K562 (cell line): ENCODE results near the gene CEP170. TPM values are rescaled to one million over a fixed set of nuclear protein-coding genes. Genes with fewer than 3 reads are reported as not detected.
"Not testable (repeated sequence)": the region's sequence is repeated elsewhere in the genome, so short reads cannot be mapped to it uniquely, and the experiment has no call there.

Experiments
- ATAC-seq: fragments of 200-7000 bp; cut with Tn5 transposase; 3 replicates; pipeline ENCODE4 v1.9.1; 2020; ENCODE audit warnings: moderate library complexity
- BruUV-seq: library from RNA; stranded (reverse); fragments of 400-500 nt; replicated peaks from 2 replicates; lab custom pipeline; 2021; lab: Mats Ljungman, UMichigan
- CTCF ChIA-PET: fragments of 300-600 bp; formaldehyde crosslinking; extraction: SDS; loops from one replicate; lab custom pipeline; 2021; ENCODE audit warnings: low intra/inter-chr PET ratio; lab: Yijun Ruan, JAX
- POLR2A ChIA-PET: fragments of 300-600, 350-650 bp; sonication (Branson Sonifier 250); formaldehyde crosslinking; extraction: SDS; loops from one replicate; lab custom pipeline; 2021; ENCODE audit warnings: antibody characterized with exemption, inconsistent platforms; lab: Yijun Ruan, JAX
- DNase-seq, 4 experiments: peaks; one replicate each; pipeline versions ENCODE4 v3.0.0 to v3.0.0-alpha.2; 2011 to 2018; ENCODE audit warnings: low spot score in 3 of 4, mixed read lengths in 3 of 4; ENCODE audit errors: extremely low read depth in 1 of 4
- FAIRE-seq: peaks from 2 replicates; lab custom pipeline; 2011; peaks lifted over from hg19 to GRCh38; lab: Jason Lieb, UNC
- H2AFZ ChIP-seq: 2 replicates; pipeline ENCODE4 v1.6.0; 2011; ENCODE audit warnings: low read depth, low read length, control low read depth, inconsistent platforms
- H3K27ac ChIP-seq: fragments of 200-600 bp; 3 replicates; pipeline ENCODE4 v1.8.0; 2011; ENCODE audit warnings: low read depth, mild to moderate bottlenecking, control low read depth, inconsistent platforms, low read length, moderate library complexity, mixed read lengths; ENCODE audit errors: extremely low read depth
- H3K27me3 ChIP-seq, 2 experiments: fragments of 300-600 bp in 1 of 2; 2 replicates in 1 of 2; 3 replicates in 1 of 2; pipeline versions ENCODE4 v1.6.0 to v1.8.0; 2011; ENCODE audit warnings: inconsistent platforms in 2 of 2, low read length in 2 of 2, mild to moderate bottlenecking in 1 of 2, mixed read lengths in 1 of 2, moderate library complexity in 1 of 2; ENCODE audit not compliant: control insufficient read depth in 2 of 2, insufficient read depth in 2 of 2
- H3K36me3 ChIP-seq: fragments of 300-600 bp; 3 replicates; pipeline ENCODE4 v1.8.0; 2011; ENCODE audit warnings: mild to moderate bottlenecking, low read length, inconsistent platforms; ENCODE audit not compliant: control insufficient read depth, insufficient read depth
- H3K4me1 ChIP-seq, 2 experiments: fragments of 200-600 bp in 1 of 2; replicated peaks in 1 of 2; 2 replicates in 1 of 2; 3 replicates in 1 of 2; pipeline versions ENCODE4 v1.5.1 to v1.8.0; 2011; ENCODE audit warnings: inconsistent platforms in 2 of 2, low read length in 2 of 2, mild to moderate bottlenecking in 1 of 2, mixed read lengths in 1 of 2, moderate library complexity in 1 of 2; ENCODE audit not compliant: control insufficient read depth in 2 of 2, insufficient read depth in 2 of 2
- H3K4me2 ChIP-seq: 2 replicates; pipeline ENCODE4 v1.6.1; 2011; ENCODE audit warnings: low read length, control low read depth, inconsistent platforms, mixed read lengths; ENCODE audit not compliant: insufficient read depth
- H3K4me3 ChIP-seq: fragments of 200-600 bp; sonication (generic), shearing (Covaris generic); 2 replicates; pipeline ENCODE4 v1.5.1; 2016; ENCODE audit warnings: control low read depth, inconsistent platforms
- H3K79me2 ChIP-seq: fragments of 200-600 bp; 3 replicates; pipeline ENCODE4 v1.8.0; 2011; ENCODE audit warnings: low read length, inconsistent platforms; ENCODE audit not compliant: control insufficient read depth, insufficient read depth
- H3K9ac ChIP-seq, 2 experiments: 2 replicates each; pipeline versions ENCODE4 v1.6.0 to v1.6.1; 2011; ENCODE audit warnings: low read depth in 2 of 2, low read length in 2 of 2, control low read depth in 1 of 2, inconsistent platforms in 1 of 2, mild to moderate bottlenecking in 1 of 2, mixed read lengths in 1 of 2; ENCODE audit not compliant: insufficient read depth in 1 of 2
- H3K9me1 ChIP-seq: one replicate; pipeline ENCODE4 v1.6.0; 2011; ENCODE audit warnings: inconsistent platforms, mild to moderate bottlenecking, low read length, moderate library complexity; ENCODE audit not compliant: control insufficient read depth, insufficient read depth
- H3K9me3 ChIP-seq: replicated peaks from 2 replicates; pipeline ENCODE4 v1.5.1; 2011; ENCODE audit warnings: low read depth, low read length, inconsistent platforms; ENCODE audit not compliant: control insufficient read depth, insufficient read depth
- H4K20me1 ChIP-seq: replicated peaks from 2 replicates; pipeline ENCODE4 v1.6.1; 2011; ENCODE audit warnings: low read length, inconsistent platforms, mixed read lengths; ENCODE audit not compliant: control insufficient read depth, insufficient read depth
- ZNF121 ChIP-seq: sonication (generic); formaldehyde crosslinking; conservative IDR thresholded peaks from 2 replicates; pipeline ENCODE4 v1.8.0; 2022; ENCODE audit warnings: missing genetic modification reagents
- WGBS: fragments of 100-300 bp; shearing (Covaris generic); methylation state at CpG from one replicate; pipeline ENCODE4 v1.1.6; 2016; ENCODE audit warnings: low coverage, mixed read lengths; ENCODE audit not compliant: insufficient coverage; ENCODE audit errors: missing lambda C conversion rate; 5-methylcytosine and 5-hydroxymethylcytosine counted together
- in situ Hi-C: fragments of 300-500 bp; cut with MboI; formaldehyde crosslinking; loops from 4 replicates; pipeline ENCODE4 v1.15.0; 2018; ENCODE audit warnings: inconsistent platforms, mixed read lengths
- intact Hi-C: fragments of 100-400 bp; cut with micrococcal nuclease; formaldehyde crosslinking; loops from 2 replicates; pipeline ENCODE4 v1.14.2; 2022
- polyA plus RNA-seq, 8 experiments: library from polyadenylated mRNA; depleted of rRNA in 4 of 8; stranded (reverse) in 5 of 8; unstranded in 3 of 8; fragments of >200 nt; fragmentation: Nextera tagmentation in 2 of 8; fragmentation: Illumina TruSeq in 1 of 8; extraction: Ambion mirVana in 2 of 8; extraction: Trizol in 1 of 8; gene quantifications; 2 replicates each; pipeline versions ENCODE4 v1.2.1 to v1.2.3, GENCODE V29; 2011 to 2014; ENCODE audit warnings: inconsistent platforms in 1 of 8, missing spikeins in 1 of 8
- total RNA-seq, 7 experiments: library from RNA; depleted of rRNA in 6 of 7; stranded (reverse); fragments of >200 nt in 6 of 7; fragmentation: Illumina TruSeq in 2 of 7; extraction: Trizol in 2 of 7; gene quantifications; 2 replicates each; pipeline versions ENCODE4 v1.2.1 to v1.2.3, GENCODE V29; 2011 to 2021; ENCODE audit warnings: low replicate concordance in 1 of 7

Gene CEP170
- total and polyA plus RNA-seq, 9 of the 15 experiments (the other 6 are each of a cell fraction or from before 2014, with no cell fraction given): 22.6 to 110 (median 68.5) TPM

- in situ Hi-C loops, H3K4me3 ChIP-seq, H3K4me2 ChIP-seq, H3K27me3 ChIP-seq, H3K79me2 ChIP-seq, POLR2A ChIA-PET, H3K9me1 ChIP-seq, CTCF ChIA-PET, ATAC-seq, intact Hi-C loops, H3K9me3 ChIP-seq, H3K4me1 ChIP-seq, H2AFZ ChIP-seq, DNase-seq, H3K36me3 ChIP-seq, BruUV-seq, H4K20me1 ChIP-seq, FAIRE-seq, H3K9ac ChIP-seq, H3K27ac ChIP-seq: not testable (repeated sequence)
- WGBS: 15% methylated on average over 3 of the region's 3 CpGs
- TF ChIP-seq ZNF121 (CRISPR knock-in tag): peak; percentile 41
Measured at GRCh38 chr1:243114769-243115168, 140.3 kb downstream of the CEP170 start.

GRCh38 chr1:243114059-243114713 is 140.9 kb downstream of the CEP170 start:
- H3K9me1 ChIP-seq, DNase-seq, H3K36me3 ChIP-seq, CTCF ChIA-PET, H3K79me2 ChIP-seq, H3K4me3 ChIP-seq, H4K20me1 ChIP-seq, H3K9ac ChIP-seq, intact Hi-C loops, H3K27ac ChIP-seq, H3K4me1 ChIP-seq, BruUV-seq, H3K4me2 ChIP-seq, in situ Hi-C loops, H3K27me3 ChIP-seq, H3K9me3 ChIP-seq: not testable (repeated sequence)
- peak; percentile 49 for FAIRE-seq
- peak overlapping the region; percentile 34 for H2AFZ ChIP-seq
- ATAC-seq: peak; percentile 20
- WGBS: 7% methylated on average over 7 of the region's 8 CpGs
- POLR2A ChIA-PET: interaction anchor here (0.7 kb wide), 1 partner anchor 336 kb away, joined by 3 read pairs; no protein-coding TSS in a partner anchor
